Vagina (tissue), 2 donors: ENCODE results near the gene YIF1B. TPM values are rescaled to one million over a fixed set of nuclear protein-coding genes. Genes with fewer than 3 reads are reported as not detected.

ENCODE experiments used
- DNase-seq, 2 donors: peaks; one replicate each; pipeline ENCODE4 v3.0.0-alpha.2; 2017; ENCODE audit errors: extremely low spot score in 2 of 2
- H3K27ac ChIP-seq: fragments of 200-600 bp; sonication (generic); one replicate; pipeline ENCODE4 v1.5.1; 2019
- H3K27me3 ChIP-seq: fragments of 200-600 bp; sonication (generic); one replicate; pipeline ENCODE4 v1.5.1; 2019
- H3K36me3 ChIP-seq, 2 donors: fragments of 200-600 bp; sonication (generic); one replicate each; pipeline ENCODE4 v1.5.1; 2017 to 2019
- H3K4me1 ChIP-seq: fragments of 200-600 bp; sonication (generic); one replicate; pipeline ENCODE4 v1.5.1; 2019
- H3K4me3 ChIP-seq, 2 donors: fragments of 200-600 bp; sonication (generic); 1 replicate in 1 of 2; 2 replicates in 1 of 2; pipeline ENCODE4 v1.5.1; 2016 to 2019
- H3K9me3 ChIP-seq: fragments of 200-600 bp; sonication (generic); one replicate; pipeline ENCODE4 v1.5.1; 2019
- CTCF ChIP-seq, 3 experiments: fragments of 450-650 bp in 2 of 3; fragments of 200-600 bp in 1 of 3; sonication (generic) in 1 of 3; IDR thresholded peaks; one replicate each; pipeline ENCODE4 v1.5.1; 2017 to 2019; ENCODE audit warnings: antibody characterized with exemption in 3 of 3, mild to moderate bottlenecking in 2 of 3, moderate library complexity in 2 of 3
- POLR2A ChIP-seq, 2 donors: fragments of 450-650 bp; IDR thresholded peaks; one replicate each; pipeline ENCODE4 v1.6.1; 2017; ENCODE audit warnings: antibody characterized with exemption in 2 of 2, mild to moderate bottlenecking in 2 of 2, moderate library complexity in 2 of 2
- POLR2AphosphoS5 ChIP-seq, 2 donors: sonication (generic); formaldehyde crosslinking; IDR thresholded peaks; one replicate each; pipeline ENCODE4 v1.9.0; 2017; ENCODE audit warnings: antibody characterized with exemption in 2 of 2, mild to moderate bottlenecking in 2 of 2, low read depth in 1 of 2; ENCODE audit not compliant: insufficient read depth in 1 of 2
- intact Hi-C: fragments of 100-400 bp; cut with DNase I; formaldehyde crosslinking; loops from one replicate; pipeline ENCODE4 v1.15.1; 2023
- total RNA-seq: library from RNA; depleted of rRNA; stranded (reverse); fragments of >200 nt; gene quantifications from one replicate; pipeline ENCODE4 v1.2.3, GENCODE V29; 2016

Gene YIF1B
- total RNA-seq, 1 donor from 2014 or later = 32.9 TPM

- H3K9me3 ChIP-seq = no peaks in the 10 kb centered on the region
- TF ChIP-seq POLR2AphosphoS5 (IDR thresholded peaks at IDR 0.05; ENCODE audit: insufficient read depth in 1 of 2, low read depth in 1 of 2) (no peak), POLR2A (IDR thresholded peaks at IDR 0.05) (no peak), CTCF (IDR thresholded peaks at IDR 0.05) (no peak)
- H3K27ac ChIP-seq = no peak overlapping the region
- H3K4me1 ChIP-seq = peaks cover 46% of the 10 kb centered on the region
- no peak for DNase-seq
- no peak overlapping the region for H3K4me3 ChIP-seq
- H3K27me3 ChIP-seq = no peaks in the 10 kb centered on the region
- intact Hi-C loops = no loop called here
- no peaks in the 10 kb centered on the region for H3K36me3 ChIP-seq
Observed at GRCh38 chr19:38287604-38288003, 28.1 kb downstream of the YIF1B start.

- Histone ChIP-seq H3K9me3 (no peaks in the 10 kb centered on the region), H3K4me1 (peaks cover 30% of the 10 kb centered on the region), H3K4me3 (no peak overlapping the region), H3K27me3 (no peaks in the 10 kb centered on the region), H3K27ac (peak overlapping the region; percentile 27), H3K36me3 (no peaks in the 10 kb centered on the region)
- TF ChIP-seq POLR2A (IDR thresholded peaks at IDR 0.05) = no peak
- no peak for TF ChIP-seq CTCF (IDR thresholded peaks at IDR 0.05)
- no peak for TF ChIP-seq POLR2AphosphoS5 (IDR thresholded peaks at IDR 0.05; ENCODE audit: insufficient read depth in 1 of 2, low read depth in 1 of 2)
- DNase-seq = no peak
- intact Hi-C loops = no loop called here
Observed at GRCh38 chr19:38285567-38285966, 30.2 kb downstream of the YIF1B start.

GRCh38 chr19:38284422-38284821, 31.3 kb downstream of the YIF1B start:
- Histone ChIP-seq H3K36me3 (no peaks in the 10 kb centered on the region), H3K9me3 (no peaks in the 10 kb centered on the region), H3K4me3 (no peak overlapping the region), H3K4me1 (peaks cover 19% of the 10 kb centered on the region), H3K27ac (no peak overlapping the region), H3K27me3 (no peaks in the 10 kb centered on the region)
- no peak for TF ChIP-seq CTCF (IDR thresholded peaks at IDR 0.05)
- TF ChIP-seq POLR2AphosphoS5 (IDR thresholded peaks at IDR 0.05; ENCODE audit: insufficient read depth in 1 of 2, low read depth in 1 of 2) = no peak
- TF ChIP-seq POLR2A (IDR thresholded peaks at IDR 0.05) = no peak
- no peak for DNase-seq
- intact Hi-C loops = no loop called here

GRCh38 chr19:38283271-38283670, 32.5 kb downstream of the YIF1B start:
- intact Hi-C loops = no loop called here
- Histone ChIP-seq H3K27me3 (no peaks in the 10 kb centered on the region), H3K4me3 (no peak overlapping the region), H3K9me3 (no peaks in the 10 kb centered on the region), H3K4me1 (peaks cover 25% of the 10 kb centered on the region), H3K36me3 (no peaks in the 10 kb centered on the region), H3K27ac (no peak overlapping the region)
- no peak for DNase-seq
- TF ChIP-seq CTCF (IDR thresholded peaks at IDR 0.05) (no peak), POLR2A (IDR thresholded peaks at IDR 0.05) (no peak), POLR2AphosphoS5 (IDR thresholded peaks at IDR 0.05; ENCODE audit: insufficient read depth in 1 of 2, low read depth in 1 of 2) (no peak)

GRCh38 chr19:38281811-38282566, 33.8 kb downstream of the YIF1B start:
- Histone ChIP-seq H3K4me1 (peaks cover 37% of the 10 kb centered on the region), H3K27ac (no peak overlapping the region), H3K4me3 (no peak overlapping the region), H3K36me3 (no peaks in the 10 kb centered on the region), H3K9me3 (no peaks in the 10 kb centered on the region), H3K27me3 (no peaks in the 10 kb centered on the region)
- intact Hi-C loops = no loop called here
- no peak for DNase-seq
- TF ChIP-seq POLR2A (IDR thresholded peaks at IDR 0.05) = no peak
- TF ChIP-seq POLR2AphosphoS5 (IDR thresholded peaks at IDR 0.05; ENCODE audit: insufficient read depth in 1 of 2, low read depth in 1 of 2) = no peak
- no peak for TF ChIP-seq CTCF (IDR thresholded peaks at IDR 0.05)
